Measurements from ENCODE around the gene FAM156B. TPM values are rescaled to one million over a fixed set of nuclear protein-coding genes. Genes with fewer than 3 reads are reported as not detected.
"Not testable (repeated sequence)": the region's sequence is repeated elsewhere in the genome, so short reads cannot be mapped to it uniquely, and the experiment has no call there.

Gene FAM156B
- total RNA-seq, 1 donor from 2014 or later: 6.8 TPM

DNA sequence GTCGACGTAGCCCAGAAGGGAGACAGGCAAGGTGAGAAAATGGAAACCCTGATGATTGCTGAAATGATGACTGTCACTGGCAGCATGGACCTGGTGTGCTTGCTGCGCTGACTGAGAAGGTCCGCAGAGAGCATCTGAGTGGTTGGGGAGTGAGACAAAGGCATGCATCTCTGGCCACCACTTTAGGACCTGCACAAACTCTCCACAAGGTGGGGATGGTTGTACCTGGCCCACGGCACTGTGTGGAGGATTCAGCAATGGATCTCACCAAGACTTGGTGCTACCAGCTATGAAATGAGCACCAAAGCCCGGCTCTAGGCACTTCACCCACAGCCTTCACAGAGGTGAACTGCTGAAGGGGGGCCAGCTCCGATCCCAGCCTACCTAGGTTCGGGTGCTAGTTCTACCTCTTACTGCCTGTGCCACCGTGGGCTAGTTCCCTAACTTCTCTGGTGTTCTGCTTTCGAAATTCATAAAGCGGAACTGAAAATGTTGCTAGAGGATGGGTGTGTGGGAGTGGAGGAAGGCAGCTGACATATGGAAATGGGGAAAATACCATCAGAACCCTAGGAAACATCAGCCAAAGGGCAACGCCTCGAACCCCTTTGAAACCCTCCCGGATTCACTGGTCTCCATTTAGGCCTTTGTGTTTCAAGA is 48.8 kb downstream of the FAM156B start:
- DNase-seq (ENCODE audit: low read depth); H3K27me3 ChIP-seq (ENCODE audit: control insufficient read depth, insufficient read depth, low read length); H3K4me3 ChIP-seq (ENCODE audit: low read depth, low read length); H3K36me3 ChIP-seq (ENCODE audit: control insufficient read depth, insufficient read depth, low read length): not testable (repeated sequence)
- FAIRE-seq: peak; percentile 23

DNA sequence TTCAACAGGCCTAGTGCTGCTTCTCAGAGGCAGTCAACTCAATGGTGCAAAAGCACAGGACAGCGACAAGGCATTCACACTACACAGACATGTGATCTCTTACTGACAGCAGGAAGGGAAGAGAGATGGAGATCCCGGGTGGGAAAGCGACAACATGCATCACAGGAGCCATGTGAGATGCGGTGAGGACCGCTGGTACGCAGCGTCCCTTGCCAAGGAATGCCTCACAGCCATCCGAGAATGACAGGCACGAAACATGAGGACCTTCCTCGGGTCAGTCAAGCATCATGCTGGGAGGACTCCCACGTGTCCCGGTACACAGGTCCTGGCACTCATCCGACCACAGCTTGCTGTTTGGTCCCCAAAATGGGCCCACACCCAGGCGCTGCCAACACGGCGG is 50.4 kb downstream of the FAM156B start:
- H3K27me3 ChIP-seq (ENCODE audit: control insufficient read depth, insufficient read depth, low read length); H3K36me3 ChIP-seq (ENCODE audit: control insufficient read depth, insufficient read depth, low read length); FAIRE-seq; DNase-seq (ENCODE audit: low read depth); H3K4me3 ChIP-seq (ENCODE audit: low read depth, low read length): not testable (repeated sequence)

DNA sequence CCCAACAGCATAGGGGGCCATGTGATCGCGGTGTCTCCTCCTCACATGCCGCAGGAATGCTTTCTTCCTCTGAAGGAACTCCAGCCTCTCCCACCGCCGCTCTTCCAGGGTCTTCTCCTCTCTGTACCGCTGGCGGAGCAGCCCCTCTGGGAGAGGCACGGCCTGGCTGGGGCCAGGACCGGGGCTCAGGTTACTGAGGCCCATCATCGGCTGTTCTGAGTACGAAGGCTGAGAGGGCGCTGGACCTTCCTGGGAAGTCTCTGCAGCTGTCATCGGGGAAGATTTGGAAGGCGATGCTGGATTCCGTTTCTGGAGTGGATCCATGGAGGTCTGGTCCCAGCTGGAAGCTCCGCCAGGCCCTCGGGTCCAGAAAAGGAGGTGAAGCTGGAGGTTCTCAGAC is 51.1 kb downstream of the FAM156B start:
- H3K27me3 ChIP-seq (ENCODE audit: control insufficient read depth, insufficient read depth, low read length); FAIRE-seq; DNase-seq (ENCODE audit: low read depth); H3K36me3 ChIP-seq (ENCODE audit: control insufficient read depth, insufficient read depth, low read length); H3K4me3 ChIP-seq (ENCODE audit: low read depth, low read length): not testable (repeated sequence)

- H3K36me3 ChIP-seq (ENCODE audit: control insufficient read depth, insufficient read depth, low read length); FAIRE-seq; DNase-seq (ENCODE audit: low read depth); H3K27me3 ChIP-seq (ENCODE audit: control insufficient read depth, insufficient read depth, low read length); H3K4me3 ChIP-seq (ENCODE audit: low read depth, low read length): not testable (repeated sequence)
These were observed 52.2 kb downstream of the FAM156B start for GRCh38 chrX:52949325-52949724.

DNA sequence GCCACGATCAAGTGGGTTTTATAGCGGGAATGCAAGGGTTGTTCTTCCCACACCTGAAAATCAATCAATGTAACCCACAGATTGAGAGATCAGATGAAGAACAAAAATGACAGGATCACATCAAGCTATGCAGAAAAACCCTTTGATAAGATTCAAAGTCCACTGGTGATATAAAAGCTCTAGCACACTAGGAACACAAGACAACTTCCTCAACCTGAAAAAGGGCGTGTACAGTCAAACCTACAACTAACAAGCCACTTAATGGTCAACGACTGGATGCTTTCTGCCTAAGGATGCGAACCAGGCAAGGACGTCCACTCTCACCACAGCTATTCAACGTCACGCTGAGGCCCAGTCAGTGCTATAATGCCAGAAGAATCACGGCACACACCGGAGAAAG is 52.8 kb downstream of the FAM156B start:
- not testable (repeated sequence) for DNase-seq (ENCODE audit: low read depth); FAIRE-seq; H3K36me3 ChIP-seq (ENCODE audit: control insufficient read depth, insufficient read depth, low read length); H3K27me3 ChIP-seq (ENCODE audit: control insufficient read depth, insufficient read depth, low read length); H3K4me3 ChIP-seq (ENCODE audit: low read depth, low read length)

Other genes with a start within 250 kb of the FAM156B start
- gene SSX7, start 242.4 kb upstream of the FAM156B start, total RNA-seq: not detected in 2 replicates
- not detected in 2 replicates for gene SSX2, start 190.2 kb upstream of the FAM156B start, total RNA-seq
- gene SSX2B, start 146.1 kb upstream of the FAM156B start, total RNA-seq: not detected in 2 replicates
- not detected in 2 replicates for gene SPANXN5, start 99.9 kb upstream of the FAM156B start, total RNA-seq
- not detected in 2 replicates for gene XAGE5, start 86.0 kb upstream of the FAM156B start, total RNA-seq
- gene XAGE3, start 29.2 kb upstream of the FAM156B start, total RNA-seq: not detected in 2 replicates
- 6.6 and 8.8 TPM in 2 replicates for gene FAM156A, start 61.2 kb downstream of the FAM156B start, total RNA-seq
- under 0.01 TPM in 1 of 2 replicates, not detected in the other for gene GPR173, start 151.5 kb downstream of the FAM156B start, total RNA-seq
- 8.7 and 12.9 TPM in 2 replicates for gene TSPYL2, start 185.0 kb downstream of the FAM156B start, total RNA-seq
- gene KANTR, start 196.8 kb downstream of the FAM156B start, total RNA-seq: 4.5 and 5.5 TPM in 2 replicates

All from bronchial epithelial cell (primary cell).